ENCODE data around the gene C3.

C3 gene

DNA sequence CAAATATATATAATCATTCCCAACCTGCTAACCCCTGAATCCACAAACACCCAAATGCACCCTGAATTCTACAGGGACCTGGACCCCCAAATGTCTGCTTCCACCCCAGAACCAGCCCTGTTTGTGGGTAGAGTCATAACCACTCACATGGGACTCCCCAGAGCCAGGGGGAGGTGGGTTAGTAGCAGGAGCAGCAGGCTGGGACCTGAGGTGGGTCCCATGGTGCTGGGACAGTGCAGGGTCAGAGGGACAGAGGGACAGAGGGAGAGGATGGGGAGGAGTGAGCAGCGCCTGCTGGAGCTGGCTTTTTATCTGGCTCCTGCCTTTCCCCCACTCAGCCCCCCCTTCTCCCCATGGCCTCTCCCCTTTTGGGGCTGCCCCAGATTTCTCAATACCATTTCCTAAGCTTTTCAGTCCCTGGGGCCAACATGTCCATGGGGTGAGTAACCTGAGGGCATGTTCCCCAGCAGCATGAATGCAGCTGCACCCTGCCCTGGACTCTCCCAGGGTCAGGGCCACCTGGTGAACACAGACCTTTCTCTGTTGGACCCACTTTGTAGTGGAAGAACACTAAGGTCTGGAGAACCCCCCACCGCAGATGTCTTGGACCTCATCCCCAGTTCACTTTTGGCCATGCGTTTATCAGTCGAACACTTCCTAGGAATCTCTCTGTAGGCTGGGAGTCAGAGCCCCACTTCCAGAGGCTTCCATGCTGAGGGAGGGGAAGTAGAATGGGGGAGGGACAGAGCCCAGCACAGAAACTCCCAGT lies at the start of gene C3:
Gene C3 (minus strand): TSS at position 282 of the 769 bp plus-strand sequence. CDS start 61 bp downstream, at position 221.
- peaks cover 58 to 59% of the 10 kb centered on the region in 2 experiments for H3K4me1 ChIP-seq (ENCODE audit: control insufficient read depth in 1 of 2, insufficient read depth in 1 of 2, low read depth in 1 of 2, low read length in 1 of 2)
- H3K36me3 ChIP-seq = no peaks in the 10 kb centered on the region
- H3K9me3 ChIP-seq = no peaks in the 10 kb centered on the region
- H3K4me3 ChIP-seq (ENCODE audit: low read depth in 1 of 2, low read length in 1 of 2) = peak within 1 kb of the TSS; percentile 14 to 15
- TF ChIP-seq, protein P1, sequence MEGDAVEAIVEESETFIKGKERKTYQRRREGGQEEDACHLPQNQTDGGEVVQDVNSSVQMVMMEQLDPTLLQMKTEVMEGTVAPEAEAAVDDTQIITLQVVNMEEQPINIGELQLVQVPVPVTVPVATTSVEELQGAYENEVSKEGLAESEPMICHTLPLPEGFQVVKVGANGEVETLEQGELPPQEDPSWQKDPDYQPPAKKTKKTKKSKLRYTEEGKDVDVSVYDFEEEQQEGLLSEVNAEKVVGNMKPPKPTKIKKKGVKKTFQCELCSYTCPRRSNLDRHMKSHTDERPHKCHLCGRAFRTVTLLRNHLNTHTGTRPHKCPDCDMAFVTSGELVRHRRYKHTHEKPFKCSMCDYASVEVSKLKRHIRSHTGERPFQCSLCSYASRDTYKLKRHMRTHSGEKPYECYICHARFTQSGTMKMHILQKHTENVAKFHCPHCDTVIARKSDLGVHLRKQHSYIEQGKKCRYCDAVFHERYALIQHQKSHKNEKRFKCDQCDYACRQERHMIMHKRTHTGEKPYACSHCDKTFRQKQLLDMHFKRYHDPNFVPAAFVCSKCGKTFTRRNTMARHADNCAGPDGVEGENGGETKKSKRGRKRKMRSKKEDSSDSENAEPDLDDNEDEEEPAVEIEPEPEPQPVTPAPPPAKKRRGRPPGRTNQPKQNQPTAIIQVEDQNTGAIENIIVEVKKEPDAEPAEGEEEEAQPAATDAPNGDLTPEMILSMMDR (IDR thresholded peaks at IDR 0.05) = no peak
- H3K27me3 ChIP-seq = peaks cover 10% of the 10 kb centered on the region
- peak within 1 kb of the TSS; percentile 84 for H3K27ac ChIP-seq

DNA sequence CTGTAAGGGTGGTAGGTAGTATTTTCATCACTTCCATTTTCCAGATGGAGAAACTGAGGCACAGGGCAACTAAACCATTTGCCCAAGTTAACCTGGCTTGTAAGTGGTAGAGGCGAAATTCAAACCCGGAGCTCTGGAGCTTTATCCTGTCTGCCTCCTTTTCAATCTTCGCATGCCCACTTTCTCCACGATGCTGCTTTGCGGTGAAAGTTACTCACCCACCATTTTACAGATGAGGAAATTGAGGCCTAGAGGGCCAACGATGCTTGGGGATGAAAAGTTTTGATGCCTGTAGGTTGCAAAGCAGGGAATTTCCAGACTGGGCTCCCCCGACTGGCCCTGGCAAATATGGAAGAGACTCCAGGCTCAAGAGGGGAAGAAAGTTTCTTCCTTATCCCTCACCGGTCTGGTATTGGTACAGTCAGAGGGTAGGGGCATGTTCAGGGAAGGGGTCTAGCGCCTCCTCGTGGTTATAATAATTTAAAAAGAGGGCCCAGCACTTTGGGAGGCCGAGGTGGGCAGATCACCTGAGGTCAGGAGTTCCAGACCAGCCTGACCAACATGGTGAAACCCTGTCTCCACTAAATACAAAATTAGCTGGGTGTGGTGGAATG lies 48.7 kb upstream of the C3 start:
- H3K27me3 ChIP-seq = no peaks in the 10 kb centered on the region
- TF ChIP-seq, protein P1 (IDR thresholded peaks at IDR 0.05) = no peak
- H3K27ac ChIP-seq = peak overlapping the region; percentile 91
- H3K36me3 ChIP-seq = no peaks in the 10 kb centered on the region
- no peaks in the 10 kb centered on the region for H3K9me3 ChIP-seq
- peak overlapping the region in 1 of 2 experiments; percentile 73 for H3K4me3 ChIP-seq (ENCODE audit: low read depth in 1 of 2, low read length in 1 of 2)
- peaks cover 61 to 70% of the 10 kb centered on the region in 2 experiments for H3K4me1 ChIP-seq (ENCODE audit: control insufficient read depth in 1 of 2, insufficient read depth in 1 of 2, low read depth in 1 of 2, low read length in 1 of 2)

DNA sequence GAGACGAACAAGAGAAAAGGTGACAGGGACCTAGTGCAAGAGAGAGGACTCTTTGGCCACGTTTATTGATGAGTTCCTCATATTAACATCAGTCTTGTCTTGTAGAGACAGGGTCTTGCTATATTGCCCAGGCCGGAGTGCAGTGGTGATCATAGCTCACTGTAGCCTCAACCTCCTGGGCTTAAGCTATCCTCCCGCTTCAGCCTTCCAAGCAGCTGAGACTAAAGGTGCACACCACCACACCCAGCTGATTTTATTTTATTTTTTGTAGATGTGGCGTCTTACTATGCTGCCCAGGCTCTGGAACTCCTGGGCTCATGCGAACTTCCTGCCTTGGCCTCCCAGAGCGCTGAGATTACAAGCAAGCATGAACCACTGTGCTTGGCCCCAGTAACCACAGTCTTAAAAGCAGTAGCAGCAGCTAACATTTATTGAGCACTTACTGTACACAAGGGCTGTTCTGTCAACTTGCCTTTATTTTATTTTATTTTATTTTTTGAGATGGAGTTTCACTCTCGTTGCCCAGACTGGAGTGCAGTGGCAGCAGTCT lies 47.9 kb upstream of the C3 start:
- Histone ChIP-seq H3K27ac (peak overlapping the region; percentile 91), H3K9me3 (no peaks in the 10 kb centered on the region), H3K36me3 (no peaks in the 10 kb centered on the region), H3K4me1 (ENCODE audit: control insufficient read depth in 1 of 2, insufficient read depth in 1 of 2, low read depth in 1 of 2, low read length in 1 of 2) (peaks cover 61 to 65% of the 10 kb centered on the region in 2 experiments), H3K27me3 (no peaks in the 10 kb centered on the region), H3K4me3 (ENCODE audit: low read depth in 1 of 2, low read length in 1 of 2) (peak overlapping the region; percentile 71 to 73)
- TF ChIP-seq, protein P1 (IDR thresholded peaks at IDR 0.05) = no peak

DNA sequence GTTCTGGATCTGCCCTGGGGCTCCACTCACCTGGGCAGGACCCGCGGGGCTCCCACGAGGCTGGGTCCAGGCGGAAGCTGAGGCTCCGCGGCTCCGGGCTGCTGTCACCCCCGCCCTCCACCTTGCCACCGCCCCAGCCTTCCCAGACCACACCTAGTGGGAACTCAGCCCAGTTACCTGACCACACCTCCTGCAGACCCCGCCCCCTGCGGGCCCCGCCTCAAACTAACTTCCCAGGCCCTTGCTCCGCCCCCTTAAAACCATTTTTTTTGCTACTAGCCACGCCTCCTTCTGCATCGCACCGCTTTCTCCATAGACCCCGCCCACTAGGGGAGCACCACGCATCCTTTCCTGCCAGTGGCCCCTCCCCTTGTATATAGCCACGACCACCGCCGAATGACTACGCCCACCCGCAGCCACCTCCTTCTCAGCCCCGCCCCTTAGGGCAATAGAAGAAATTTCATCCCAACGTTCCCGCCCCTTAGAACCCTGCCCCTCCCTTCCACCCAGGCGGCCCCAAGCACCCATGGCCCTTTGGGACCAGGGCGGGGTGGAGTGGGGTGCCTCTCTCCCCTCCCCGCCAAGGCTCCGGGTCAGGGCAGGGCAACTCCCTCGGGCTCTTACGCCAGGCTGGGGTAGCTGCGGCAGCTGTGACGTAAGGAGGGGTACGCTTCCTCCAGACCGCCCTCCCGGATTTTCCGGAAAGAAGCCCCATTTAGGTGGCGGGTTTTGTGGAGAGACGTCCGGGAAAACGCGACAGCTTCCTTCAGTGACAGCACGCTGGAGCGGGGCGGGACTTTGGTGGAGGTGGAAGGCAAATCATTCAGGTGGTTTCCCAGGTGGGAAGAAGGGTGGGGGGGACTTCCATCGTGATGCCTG lies 47.1 kb upstream of the C3 start, which contains the start of gene SH2D3A:
Gene SH2D3A (minus strand): TSS at position 79 of the 879 bp plus-strand sequence. CDS start 3,687 bp downstream, outside the sequence.
- peak within 1 kb of the TSS; percentile 91 for H3K27ac ChIP-seq
- peak within 1 kb of the TSS; percentile 71 to 73 for H3K4me3 ChIP-seq (ENCODE audit: low read depth in 1 of 2, low read length in 1 of 2)
- H3K27me3 ChIP-seq = no peaks in the 10 kb centered on the region
- TF ChIP-seq, protein P1 (IDR thresholded peaks at IDR 0.05) = peak; percentile 43
- H3K9me3 ChIP-seq = no peaks in the 10 kb centered on the region
- peaks cover 61 to 64% of the 10 kb centered on the region in 2 experiments for H3K4me1 ChIP-seq (ENCODE audit: control insufficient read depth in 1 of 2, insufficient read depth in 1 of 2, low read depth in 1 of 2, low read length in 1 of 2)
- no peaks in the 10 kb centered on the region for H3K36me3 ChIP-seq

DNA sequence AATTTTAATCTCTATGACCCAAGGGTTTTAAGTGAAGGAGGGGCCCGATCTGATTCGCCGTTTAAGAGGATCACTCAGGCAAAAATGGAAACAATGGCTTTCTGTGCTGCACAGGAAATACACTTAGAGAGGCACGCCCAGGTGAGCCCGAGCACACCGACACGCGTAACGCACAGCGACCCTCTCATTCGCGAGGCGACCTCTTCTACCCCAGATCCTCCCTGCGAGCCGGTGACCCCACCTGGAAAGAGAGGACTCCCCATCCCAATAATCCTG lies 46.6 kb upstream of the C3 start:
- Histone ChIP-seq H3K36me3 (no peaks in the 10 kb centered on the region), H3K27me3 (no peaks in the 10 kb centered on the region), H3K9me3 (no peaks in the 10 kb centered on the region), H3K4me3 (ENCODE audit: low read depth in 1 of 2, low read length in 1 of 2) (peak overlapping the region; percentile 71 to 73), H3K4me1 (ENCODE audit: control insufficient read depth in 1 of 2, insufficient read depth in 1 of 2, low read depth in 1 of 2, low read length in 1 of 2) (peaks cover 55 to 60% of the 10 kb centered on the region in 2 experiments), H3K27ac (peak overlapping the region; percentile 91)
- TF ChIP-seq, protein P1 (IDR thresholded peaks at IDR 0.05) = no peak

Measured in neutrophil (primary cell).